HG03135 (cell line): ENCODE measurements around the gene ZNRF2.
A peak's percentile ranks its signal among the peaks of the same experiment; 100 is the strongest.
"Not testable (repeated sequence)": the region's sequence is repeated elsewhere in the genome, so short reads cannot be mapped to it uniquely, and the experiment has no call there.

Experiments used
- ATAC-seq: cut with Tn5 transposase; IDR thresholded peaks from one replicate; pipeline ENCODE4 v1.9.1; 2021; ENCODE audit warnings: mild to moderate bottlenecking, moderate library complexity; ENCODE audit not compliant: unreplicated experiment

The ZNRF2 gene

DNA sequence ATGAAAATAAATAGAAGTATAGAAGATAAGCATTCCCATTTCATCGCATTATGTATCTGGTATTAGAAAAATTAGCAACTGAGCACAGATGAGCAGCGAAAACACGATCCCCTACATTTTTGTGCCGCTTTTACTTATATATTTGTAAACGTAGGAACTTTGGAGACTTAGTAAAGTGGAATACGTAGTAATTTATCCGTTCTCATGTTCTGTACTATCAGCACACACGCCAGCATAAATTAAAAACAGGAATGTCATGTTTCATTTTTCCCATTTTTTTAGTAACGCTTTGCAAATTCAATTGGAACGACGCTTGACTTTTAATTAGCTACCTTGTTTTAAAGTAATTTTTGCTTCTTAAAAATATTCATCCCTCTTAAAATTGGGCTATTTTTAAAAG is 2.4 kb downstream of the ZNRF2 start:
- ATAC-seq = no peak

DNA sequence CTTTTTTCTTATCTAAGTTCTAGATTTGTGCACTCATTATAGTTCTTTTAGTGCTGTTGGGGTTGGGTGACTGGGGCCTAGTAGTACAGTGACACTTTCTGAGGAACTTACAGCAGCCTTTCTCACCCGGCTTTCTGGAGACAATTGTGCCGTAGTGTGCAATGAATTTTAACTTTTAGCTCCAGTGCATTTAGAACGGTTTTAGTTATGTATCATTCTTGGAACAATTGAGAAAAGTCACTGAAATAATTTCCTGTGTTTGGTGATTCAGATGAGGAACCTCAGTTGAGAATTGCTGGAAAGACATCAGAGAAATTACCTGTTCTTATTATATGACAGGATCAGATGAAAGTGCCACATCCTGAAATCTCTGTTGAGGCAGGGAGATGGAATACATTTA is 3.2 kb downstream of the ZNRF2 start:
- ATAC-seq = not testable (repeated sequence)

DNA sequence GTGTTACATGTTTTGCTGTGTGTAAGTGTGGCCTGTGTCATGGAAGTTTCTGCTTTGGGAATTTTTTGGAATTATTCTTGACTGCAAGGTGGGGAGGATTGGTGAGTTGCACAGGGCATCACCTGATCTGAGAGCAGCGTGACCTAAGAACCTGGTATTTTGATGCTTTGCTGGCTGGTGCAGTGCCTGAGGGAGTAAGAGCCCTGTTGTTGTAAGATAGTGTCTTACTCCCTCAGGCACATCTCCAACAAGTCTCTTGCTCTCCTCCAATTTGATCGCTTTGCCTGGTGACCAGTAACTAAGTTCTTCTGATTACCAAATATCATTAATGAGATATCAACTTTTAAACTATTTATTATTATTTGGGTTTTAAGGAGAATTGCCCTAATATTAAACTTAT is 5.2 kb downstream of the ZNRF2 start:
- not testable (repeated sequence) for ATAC-seq

DNA sequence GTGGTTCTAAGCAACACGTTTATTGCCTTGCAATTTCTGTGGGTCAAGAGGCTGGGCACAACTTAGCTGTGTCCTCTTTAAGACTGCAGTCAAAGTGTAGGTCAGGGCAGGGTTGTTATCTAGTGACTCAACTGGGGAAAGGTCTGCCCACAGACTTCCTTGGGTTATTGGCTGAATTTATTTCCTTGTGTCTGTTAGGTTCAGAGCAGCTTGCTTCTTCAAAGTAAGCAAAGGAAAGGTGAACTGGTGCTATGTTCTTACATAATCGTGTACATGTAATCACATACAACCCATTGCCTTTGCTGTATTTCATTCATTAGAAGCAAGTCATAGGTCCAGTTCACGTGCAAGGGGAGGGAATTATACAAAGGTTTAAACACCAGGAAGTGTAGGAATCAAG is 5.9 kb downstream of the ZNRF2 start:
- not testable (repeated sequence) for ATAC-seq

DNA sequence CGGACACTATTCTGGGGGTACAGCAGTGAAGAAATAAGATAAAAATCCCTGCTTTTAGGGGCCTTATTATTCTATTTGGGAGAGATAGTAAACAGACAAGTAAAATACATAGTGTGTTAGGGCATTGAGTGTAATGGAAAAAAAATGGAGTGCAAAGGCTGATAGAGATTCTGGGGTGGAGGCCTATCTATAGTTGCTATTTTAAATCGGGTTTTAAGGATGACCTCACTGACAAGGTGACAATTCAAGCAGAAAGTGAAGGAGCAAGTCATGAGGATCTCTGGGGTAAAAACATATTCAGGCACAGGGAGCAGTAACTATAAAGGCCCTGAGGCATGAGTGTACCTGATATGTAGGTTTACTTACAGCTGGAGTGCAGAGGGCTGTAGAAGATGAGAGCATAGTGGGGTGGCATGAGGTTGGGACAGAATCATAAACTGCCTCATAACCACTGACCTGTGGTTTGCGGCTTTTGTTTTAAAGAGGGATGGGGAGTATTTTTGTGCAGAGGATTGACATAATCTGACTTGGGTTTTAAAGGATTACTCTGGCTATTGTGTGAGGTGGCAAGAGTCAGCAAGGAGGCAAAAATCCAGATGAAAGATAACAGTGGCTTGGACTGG is 8.1 kb downstream of the ZNRF2 start:
- ATAC-seq = not testable (repeated sequence)

DNA sequence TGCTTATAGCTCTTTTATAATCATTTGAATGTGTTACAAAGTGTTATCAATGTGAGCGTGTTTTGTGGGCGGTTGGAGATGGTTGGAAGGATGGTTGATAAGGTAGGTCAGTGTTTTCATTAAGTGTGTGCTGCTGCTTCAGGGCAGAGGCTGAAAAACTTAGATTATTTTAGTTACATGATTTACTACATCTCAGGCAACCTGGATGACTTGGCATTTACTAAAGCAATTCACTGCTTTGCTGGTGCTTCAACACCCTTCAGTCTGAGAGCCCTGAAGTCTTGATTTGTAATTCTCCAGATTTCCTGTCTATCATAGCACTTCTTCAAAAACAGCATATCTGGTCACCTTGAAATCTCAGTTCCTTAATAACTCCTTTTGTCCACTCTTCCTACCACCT is 11.9 kb downstream of the ZNRF2 start:
- not testable (repeated sequence) for ATAC-seq

DNA sequence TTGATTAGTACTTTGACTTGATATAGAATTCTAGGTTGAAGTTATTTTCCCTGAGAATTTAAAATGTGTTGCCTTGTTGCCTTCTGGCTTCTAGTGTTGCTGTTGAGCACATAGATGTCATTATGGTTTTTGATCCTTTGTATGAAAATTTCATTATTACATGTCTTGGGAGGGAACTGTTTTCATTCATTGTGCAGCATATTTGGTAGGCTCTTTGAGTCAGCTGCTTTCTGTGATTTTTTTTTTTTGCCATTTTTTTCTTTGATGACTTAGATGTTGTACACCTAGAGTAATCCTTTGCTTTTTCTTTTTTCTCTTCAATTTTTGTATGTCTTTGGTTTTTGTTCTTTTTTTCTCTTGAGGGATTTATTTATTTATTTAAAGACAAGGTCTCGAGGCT is 13.1 kb downstream of the ZNRF2 start:
- ATAC-seq = not testable (repeated sequence)

DNA sequence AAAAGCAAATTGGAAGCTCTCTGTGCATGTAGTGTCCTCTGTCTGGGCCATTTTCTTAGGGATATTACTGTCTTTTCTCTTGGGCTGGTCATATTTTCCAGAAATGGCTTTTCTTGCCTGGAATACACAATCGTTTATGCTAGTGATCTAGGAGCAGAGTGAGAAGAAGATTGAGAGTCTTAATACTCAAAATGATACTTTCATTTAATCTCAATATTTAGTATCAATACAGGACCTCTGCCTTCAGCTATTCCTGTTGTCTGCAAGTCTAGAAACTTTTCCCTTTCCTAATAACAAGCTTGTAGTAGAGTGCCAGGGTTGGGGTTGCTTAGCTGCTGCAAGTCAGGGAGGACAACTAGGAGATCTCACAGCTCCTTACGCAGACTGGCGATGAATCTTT is 14.0 kb downstream of the ZNRF2 start:
- ATAC-seq = not testable (repeated sequence)

DNA sequence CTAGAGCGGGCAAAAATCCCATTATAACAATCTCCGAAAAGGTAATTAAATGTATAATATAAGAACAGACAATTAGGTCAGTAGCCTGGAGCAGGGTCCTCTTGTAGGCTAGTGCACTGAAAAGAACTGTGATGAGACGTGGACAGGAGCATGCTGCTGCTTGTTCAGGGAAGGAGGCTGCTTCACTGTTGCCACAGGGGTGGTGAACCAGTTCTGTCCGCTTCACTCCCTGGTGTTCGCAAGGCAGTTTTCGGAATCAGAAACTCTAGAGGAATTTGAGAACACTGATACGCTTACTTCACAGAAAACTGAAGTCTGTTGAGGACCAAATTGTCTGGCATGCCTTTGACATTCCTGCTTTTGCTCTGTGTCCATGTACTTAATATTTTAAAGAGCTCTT is 17.4 kb downstream of the ZNRF2 start:
- no peak for ATAC-seq

DNA sequence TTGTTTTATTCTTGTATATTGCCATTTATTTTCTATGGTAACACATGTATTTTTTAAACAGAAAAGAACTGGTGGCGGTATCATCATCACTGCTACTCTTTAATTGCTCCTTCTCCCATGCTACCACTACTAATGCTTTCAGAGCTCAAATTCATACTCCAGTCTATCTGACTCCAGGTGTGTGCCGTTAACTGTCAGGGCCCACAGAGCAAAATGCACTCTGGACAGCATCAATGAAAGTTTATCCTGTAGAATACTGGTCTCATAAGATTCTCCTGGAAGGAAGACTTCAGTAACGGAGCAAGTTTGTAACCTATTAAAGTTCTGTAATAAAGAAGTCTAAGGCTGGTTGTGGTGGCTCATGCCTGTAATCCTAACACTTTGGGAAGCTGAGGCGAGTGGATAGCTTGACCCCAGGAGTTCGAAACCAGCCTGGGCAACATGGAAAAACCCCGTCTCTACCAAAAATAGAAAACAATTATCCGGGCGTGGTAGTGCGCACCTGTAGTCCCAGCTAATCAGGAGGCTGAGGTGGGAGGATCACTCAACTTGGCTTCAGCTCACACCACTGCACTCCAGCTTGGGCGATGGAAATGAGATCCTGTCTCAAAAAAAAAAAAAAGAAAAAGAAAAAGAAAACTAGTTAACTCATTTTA is 18.4 kb downstream of the ZNRF2 start:
- no peak for ATAC-seq

DNA sequence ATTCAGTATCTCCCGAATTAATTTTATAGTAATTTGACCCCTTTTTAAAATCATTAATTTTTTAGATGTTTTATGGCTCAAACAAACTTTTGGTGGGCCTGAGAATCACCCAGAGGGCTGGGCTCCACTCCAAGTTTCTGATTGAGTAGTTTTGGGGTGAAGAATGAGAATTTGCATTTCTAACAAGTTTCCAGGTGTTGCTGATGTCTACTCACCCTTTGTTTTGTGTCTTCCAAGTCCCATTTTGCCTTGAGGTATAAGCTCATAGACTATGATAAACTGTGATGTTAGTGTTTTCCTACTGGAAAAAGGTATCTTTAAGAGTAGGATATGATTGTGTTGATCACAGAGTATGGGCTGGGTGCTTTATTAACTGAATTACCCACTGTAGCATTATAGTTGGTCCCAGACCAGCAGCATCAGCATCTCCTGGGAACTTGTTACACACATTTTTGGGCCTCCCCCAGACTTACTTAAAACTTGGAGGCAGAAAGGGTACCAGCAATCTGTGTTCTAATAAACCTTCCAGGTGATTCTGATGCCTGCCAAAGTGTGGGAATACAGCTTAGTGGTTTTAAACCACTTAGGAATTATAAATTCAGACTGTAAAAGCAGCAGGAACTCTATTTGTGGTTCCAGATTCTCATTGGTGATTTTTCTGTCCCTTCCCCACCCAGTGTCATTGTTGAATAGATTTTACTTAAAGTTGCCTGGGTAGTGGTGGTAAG is 19.1 kb downstream of the ZNRF2 start:
- peak; percentile 61 for ATAC-seq

DNA sequence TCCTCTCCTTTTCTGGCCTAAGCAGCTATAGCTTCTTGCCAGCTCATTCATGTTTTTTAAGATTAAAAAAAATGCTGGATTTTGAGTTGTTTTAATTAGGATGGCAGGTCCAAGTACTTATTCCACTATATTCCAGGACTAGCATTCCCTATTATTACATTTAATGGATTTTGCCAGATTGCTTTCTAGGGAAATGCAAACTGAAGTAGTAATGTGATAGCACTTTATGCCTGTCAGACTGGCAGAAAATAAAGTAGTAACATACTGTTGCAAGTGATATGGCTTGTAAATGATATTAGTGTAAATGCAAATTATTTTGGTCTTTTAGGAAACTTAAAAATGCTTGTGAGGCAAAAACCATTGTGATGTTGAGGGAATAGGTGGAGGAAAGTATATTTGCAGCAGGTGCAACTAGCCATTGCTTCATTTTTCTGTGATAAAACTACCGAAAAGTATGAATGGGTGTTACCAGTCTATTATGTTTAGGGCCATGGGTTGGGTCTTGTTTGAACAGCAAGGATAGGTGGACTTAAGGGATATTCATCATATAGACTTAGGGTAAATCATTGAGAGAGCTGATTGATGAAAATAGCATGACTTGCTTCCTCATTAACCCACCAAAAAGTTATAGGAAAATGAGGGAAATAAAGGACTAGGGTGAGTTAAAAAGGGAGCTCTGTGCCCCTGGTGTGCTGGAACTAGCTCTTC is 19.9 kb downstream of the ZNRF2 start:
- ATAC-seq = no peak

DNA sequence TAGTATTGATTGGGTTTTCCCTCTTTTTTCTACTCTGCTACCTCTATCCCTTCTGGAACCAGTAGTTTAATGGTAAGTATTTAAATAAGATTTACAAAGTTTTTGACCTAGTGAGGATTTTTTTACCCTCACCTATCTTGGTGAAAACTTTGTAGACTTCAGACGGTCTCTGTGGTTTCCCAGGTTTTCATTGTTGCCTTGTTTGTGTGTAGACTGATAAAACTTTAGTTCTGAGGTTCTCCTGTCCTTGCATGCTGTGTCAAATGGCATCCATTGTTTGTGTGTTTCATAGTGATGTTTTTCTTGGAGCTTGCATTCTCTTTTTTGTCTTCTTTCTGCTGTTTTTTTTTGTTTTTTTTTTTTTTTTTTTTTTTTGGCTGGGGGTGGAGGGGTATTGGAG is 22.6 kb downstream of the ZNRF2 start:
- no peak for ATAC-seq

DNA sequence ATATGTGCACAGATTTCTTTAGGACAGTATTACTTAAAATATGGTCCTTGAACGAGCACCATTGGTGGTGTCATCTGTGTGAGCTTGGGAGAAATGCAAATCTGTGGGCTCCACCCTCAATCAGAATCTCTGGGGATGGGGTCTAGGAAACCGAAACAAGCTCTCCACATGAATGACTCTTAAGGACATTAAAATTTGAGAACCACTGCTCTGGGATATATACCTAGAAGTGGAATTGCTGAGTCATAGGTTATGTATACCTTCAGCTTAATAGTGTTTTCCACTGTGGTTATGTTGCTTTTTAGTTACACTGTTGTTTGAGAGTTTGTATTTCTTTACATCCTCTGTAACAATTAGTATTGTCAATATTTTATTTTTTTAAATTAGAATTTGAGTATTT is 24.0 kb downstream of the ZNRF2 start:
- no peak for ATAC-seq

DNA sequence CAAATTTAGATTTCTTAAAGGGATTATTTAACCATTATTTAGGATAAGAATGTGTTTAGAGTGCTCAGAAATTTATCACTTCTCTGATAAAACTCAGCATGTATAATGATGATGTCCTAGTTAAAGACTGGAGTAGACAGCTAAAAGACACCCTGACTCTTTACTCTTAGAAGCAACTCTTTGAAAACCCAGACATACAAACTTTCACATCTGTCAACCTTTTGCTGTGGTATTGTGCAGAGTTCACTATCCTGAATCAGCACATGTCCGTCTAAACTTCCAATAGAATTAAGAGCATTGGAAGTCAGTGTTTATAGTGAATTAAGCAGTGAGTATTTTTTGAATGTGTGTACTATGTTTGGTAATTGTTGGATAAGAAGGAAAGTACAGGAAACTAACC is 24.9 kb downstream of the ZNRF2 start:
- no peak for ATAC-seq

DNA sequence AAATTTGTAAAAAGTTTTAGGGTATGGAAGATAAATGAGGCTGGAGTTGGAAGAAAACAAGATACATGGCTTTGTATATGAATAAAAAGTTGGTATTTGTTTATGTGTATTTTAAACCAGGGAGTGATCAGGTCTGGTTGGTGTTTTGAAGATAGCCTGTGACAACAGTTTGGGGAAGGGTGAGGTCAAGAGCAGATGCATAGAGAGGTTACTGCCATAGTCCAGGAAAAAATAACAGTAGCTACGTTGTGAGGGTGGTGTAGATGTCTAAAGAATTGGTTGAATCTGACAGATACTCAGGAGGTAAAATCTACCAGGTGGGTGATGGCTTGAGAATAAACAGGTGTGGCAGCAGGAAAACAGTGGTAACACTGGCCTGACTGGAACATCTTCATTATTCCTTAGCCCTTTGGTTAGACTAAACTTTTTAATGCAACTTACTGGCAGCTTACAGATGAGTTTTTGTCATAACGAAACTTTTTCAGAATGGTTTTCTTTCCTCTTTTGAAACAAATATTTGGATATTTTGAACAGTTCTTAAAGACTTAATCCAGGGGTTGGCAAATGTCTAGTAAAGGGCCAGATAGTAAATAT is 25.5 kb downstream of the ZNRF2 start:
- ATAC-seq = no peak

DNA sequence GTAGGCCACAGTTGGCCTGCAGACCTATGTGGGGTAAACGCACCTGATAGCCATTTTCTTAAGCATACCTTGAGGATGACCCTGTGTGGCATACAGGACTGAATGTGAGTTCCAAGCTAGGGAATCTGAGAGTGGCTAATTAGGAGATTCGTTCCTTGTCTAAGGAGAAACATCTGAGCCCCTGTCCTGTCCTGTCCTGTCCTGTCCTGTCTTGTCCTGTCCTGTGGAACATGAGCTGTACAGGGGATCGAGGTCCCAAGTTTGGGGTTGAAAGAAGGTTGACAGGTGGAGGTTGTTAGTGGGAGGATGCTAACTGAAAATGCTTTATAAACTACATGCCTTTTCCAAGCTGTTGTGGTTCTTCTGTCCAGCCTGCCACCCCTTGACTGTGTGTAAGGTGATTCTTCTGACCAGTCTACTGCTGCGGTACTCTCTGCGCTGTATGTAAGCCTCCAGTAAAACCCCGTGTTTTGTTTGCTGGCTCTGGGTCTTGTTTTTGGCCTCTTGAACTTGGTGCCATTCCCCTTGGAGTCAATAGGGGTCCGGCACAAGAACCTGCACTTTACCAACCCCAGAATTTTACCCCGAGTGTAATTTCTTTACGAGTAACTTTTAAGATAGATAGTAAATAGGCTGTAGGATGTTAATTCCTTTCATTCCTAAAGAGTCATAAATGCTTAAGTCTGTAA is 26.4 kb downstream of the ZNRF2 start:
- no peak for ATAC-seq

DNA sequence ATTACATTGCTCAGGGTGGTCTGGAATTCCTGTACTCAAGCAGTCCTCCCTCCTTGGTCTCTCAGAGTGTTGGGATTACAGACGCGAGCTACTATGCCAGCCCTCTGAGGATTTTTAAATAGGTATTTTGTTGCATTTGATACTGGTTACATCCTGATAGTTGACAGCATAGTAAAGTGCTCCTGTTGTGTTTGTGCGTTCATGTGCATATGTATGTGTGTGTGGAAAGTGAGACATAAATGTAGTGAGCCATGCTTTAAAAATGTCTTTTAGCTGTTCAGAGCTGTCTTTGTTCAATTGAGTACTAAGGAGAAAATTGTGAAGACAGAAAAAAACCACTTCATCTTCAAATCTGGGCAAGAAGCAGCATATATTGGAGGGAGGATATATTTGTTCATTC is 27.8 kb downstream of the ZNRF2 start:
- ATAC-seq = no peak

DNA sequence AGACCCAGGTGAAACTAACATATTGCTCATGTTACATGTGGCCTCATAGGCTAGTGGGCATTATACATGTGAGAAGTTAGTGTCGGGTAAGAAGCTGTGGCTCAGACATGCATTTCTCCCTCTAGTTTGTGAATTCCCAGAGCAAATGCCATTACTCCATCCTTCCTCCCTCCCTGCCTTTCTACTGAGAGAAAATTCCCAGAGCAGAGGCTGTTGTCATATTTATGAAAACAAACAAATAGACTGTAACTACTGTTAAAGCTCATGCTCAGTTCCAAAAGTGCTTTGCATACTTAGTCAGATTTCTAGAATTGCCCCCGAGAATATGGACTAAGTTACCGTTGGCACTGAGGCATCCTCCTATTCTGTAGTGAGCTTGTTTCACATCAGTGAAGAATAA is 29.0 kb downstream of the ZNRF2 start:
- ATAC-seq = no peak

DNA sequence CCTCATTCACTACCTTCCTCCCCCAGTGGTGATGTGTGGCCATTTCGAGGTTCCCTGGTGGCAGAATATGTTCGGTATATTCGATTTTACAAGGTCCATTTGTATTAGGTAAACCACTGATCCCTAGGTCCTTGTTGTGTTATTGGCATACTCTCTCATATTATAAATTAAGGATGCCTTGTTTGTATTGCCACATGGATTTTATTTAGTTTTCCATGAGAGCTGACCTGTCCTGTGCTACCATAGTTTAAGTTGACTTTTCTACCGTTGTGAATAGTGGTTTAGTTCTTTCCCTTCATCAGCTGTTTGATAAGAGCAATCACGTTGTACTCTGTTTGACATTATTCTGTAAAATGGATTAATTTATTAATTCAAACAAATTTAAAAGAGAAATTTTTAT is 29.4 kb downstream of the ZNRF2 start:
- no peak for ATAC-seq

DNA sequence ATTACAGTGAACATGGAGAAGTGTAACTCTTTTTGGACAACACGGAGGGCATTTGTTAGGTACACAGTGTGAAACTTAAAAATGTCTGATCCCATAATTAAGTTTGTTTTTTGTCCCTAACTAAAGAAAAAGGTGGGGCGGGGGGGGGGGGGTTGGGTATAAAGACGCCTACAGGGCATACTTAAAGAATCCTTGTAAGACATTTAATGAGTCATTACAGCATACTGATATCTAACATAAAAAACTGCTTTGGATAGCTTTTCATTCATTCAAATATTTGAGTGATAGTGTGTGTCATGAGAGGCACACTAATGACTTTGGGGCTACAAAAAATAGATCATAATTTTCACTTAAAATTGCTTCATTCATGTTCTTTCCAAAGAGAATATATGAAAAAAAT is 31.2 kb downstream of the ZNRF2 start:
- ATAC-seq = no peak
